OCI-LY1 (cell line): ENCODE data around the gene FBRSL1.
A peak's percentile ranks its signal among the peaks of the same experiment; 100 is the strongest.

ENCODE experiments used
- H2AFZ ChIP-seq: fragments of 200-600 bp; sonication (generic), shearing (Covaris generic); 2 replicates; pipeline ENCODE4 v1.6.0; 2014; ENCODE audit warnings: antibody characterized with exemption, mild to moderate bottlenecking, low read length
- H3F3A ChIP-seq: fragments of 200-600 bp; sonication (generic), shearing (Covaris generic); 2 replicates; pipeline ENCODE4 v1.6.0; 2014; ENCODE audit warnings: mild to moderate bottlenecking, antibody characterized with exemption, low read length, moderate library complexity; ENCODE audit not compliant: insufficient read depth
- H3K27ac ChIP-seq: fragments of 200-600 bp; sonication (generic); 2 replicates; pipeline ENCODE4 v1.5.1; 2014; ENCODE audit warnings: low read length, mixed run types, mild to moderate bottlenecking, low read depth; ENCODE audit not compliant: poor library complexity, severe bottlenecking
- H3K27me3 ChIP-seq: fragments of 200-600 bp; sonication (generic); 2 replicates; pipeline ENCODE4 v1.6.0; 2014; ENCODE audit warnings: antibody characterized with exemption, mild to moderate bottlenecking, low read length, moderate library complexity; ENCODE audit not compliant: insufficient read depth
- H3K36me3 ChIP-seq: fragments of 200-600 bp; sonication (generic); 2 replicates; pipeline ENCODE4 v1.6.1; 2014; ENCODE audit warnings: mild to moderate bottlenecking, antibody characterized with exemption, low read length, moderate library complexity, mixed read lengths; ENCODE audit not compliant: insufficient read depth
- H3K4me1 ChIP-seq: fragments of 200-600 bp; sonication (generic); 2 replicates; pipeline ENCODE4 v1.5.1; 2014; ENCODE audit warnings: mild to moderate bottlenecking, low read length, moderate library complexity; ENCODE audit not compliant: insufficient read depth, severe bottlenecking
- H3K4me2 ChIP-seq: fragments of 200-600 bp; sonication (generic), shearing (Covaris generic); 2 replicates; pipeline ENCODE4 v1.6.1; 2014; ENCODE audit warnings: low read length
- H3K4me3 ChIP-seq: fragments of 200-600 bp; sonication (generic); 2 replicates; pipeline ENCODE4 v1.5.1; 2014; ENCODE audit warnings: low read length, low read depth, mild to moderate bottlenecking, mixed read lengths; ENCODE audit not compliant: poor library complexity, severe bottlenecking
- H3K79me2 ChIP-seq: fragments of 200-600 bp; shearing (Covaris generic); 2 replicates; pipeline ENCODE4 v1.6.1; 2016; ENCODE audit warnings: mixed run types, low read length, mixed read lengths; ENCODE audit not compliant: insufficient read depth
- H3K9ac ChIP-seq: fragments of 200-600 bp; sonication (generic), shearing (Covaris generic); 2 replicates; pipeline ENCODE4 v1.6.1; 2014; ENCODE audit warnings: mild to moderate bottlenecking, low read length, mixed read lengths
- H3K9me2 ChIP-seq: fragments of 200-600 bp; sonication (generic), shearing (Covaris generic); 2 replicates; pipeline ENCODE4 v1.6.1; 2014; ENCODE audit warnings: low read depth, mild to moderate bottlenecking, low read length, mixed read lengths
- H3K9me3 ChIP-seq: fragments of 200-600 bp; shearing (Covaris generic); 2 replicates; pipeline ENCODE4 v1.6.1; 2014; ENCODE audit warnings: low read length, mixed read lengths
- H4K20me1 ChIP-seq: fragments of 200-600 bp; sonication (generic), shearing (Covaris generic); 2 replicates; pipeline ENCODE4 v1.6.0; 2016; ENCODE audit warnings: mild to moderate bottlenecking, low read length; ENCODE audit not compliant: insufficient read depth
- EZH2 ChIP-seq: fragments of 200-600 bp; sonication (generic), shearing (Covaris generic); IDR thresholded peaks from 2 replicates; pipeline ENCODE4 v1.8.0; 2017; ENCODE audit warnings: borderline replicate concordance, mixed run types, mild to moderate bottlenecking, antibody characterized with exemption, low read length, moderate library complexity, mixed read lengths
- TF ChIP-seq, protein P1 (sequence below): fragments of 200-600 bp; sonication (generic), shearing (Covaris generic); IDR thresholded peaks from 2 replicates; pipeline ENCODE4 v1.5.1; 2017; ENCODE audit warnings: mild to moderate bottlenecking, antibody characterized with exemption, low read length, moderate library complexity, mixed read lengths

FBRSL1 gene

DNA sequence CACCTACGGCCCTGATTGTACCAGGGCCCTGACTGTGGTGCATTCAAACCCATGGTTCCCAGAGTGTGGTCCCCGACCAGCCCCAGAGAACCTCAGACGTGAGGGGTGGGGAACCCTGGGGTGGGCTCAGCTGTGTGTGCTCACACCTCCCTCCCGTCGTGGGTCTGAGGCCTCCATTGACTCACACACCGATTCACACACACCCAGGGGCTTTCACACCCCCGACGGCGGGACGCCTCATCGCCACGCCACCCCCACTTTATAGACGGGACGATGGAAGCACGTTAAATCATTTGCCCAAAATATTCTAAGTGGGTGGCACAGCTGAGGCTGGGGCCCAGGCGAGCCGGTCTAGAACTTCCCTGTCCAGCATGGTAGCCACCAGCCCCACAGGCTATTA is 3.4 kb upstream of the FBRSL1 start:
- Histone ChIP-seq H3K79me2 (no peaks in the 10 kb centered on the region), H2AFZ (no peak overlapping the region), H3K4me1 (peaks cover 18% of the 10 kb centered on the region), H3K9ac (no peak overlapping the region), H3K4me3 (no peak overlapping the region), H3K9me2 (no peaks in the 10 kb centered on the region), H3K27me3 (peaks cover 24% of the 10 kb centered on the region; the same call in 1 of the 2 replicates), H3K9me3 (no peaks in the 10 kb centered on the region), H4K20me1 (no peaks in the 10 kb centered on the region), H3K4me2 (no peak overlapping the region), H3F3A (no peaks in the 10 kb centered on the region), H3K36me3 (no peaks in the 10 kb centered on the region), H3K27ac (no peak overlapping the region)
- TF ChIP-seq, protein P1, sequence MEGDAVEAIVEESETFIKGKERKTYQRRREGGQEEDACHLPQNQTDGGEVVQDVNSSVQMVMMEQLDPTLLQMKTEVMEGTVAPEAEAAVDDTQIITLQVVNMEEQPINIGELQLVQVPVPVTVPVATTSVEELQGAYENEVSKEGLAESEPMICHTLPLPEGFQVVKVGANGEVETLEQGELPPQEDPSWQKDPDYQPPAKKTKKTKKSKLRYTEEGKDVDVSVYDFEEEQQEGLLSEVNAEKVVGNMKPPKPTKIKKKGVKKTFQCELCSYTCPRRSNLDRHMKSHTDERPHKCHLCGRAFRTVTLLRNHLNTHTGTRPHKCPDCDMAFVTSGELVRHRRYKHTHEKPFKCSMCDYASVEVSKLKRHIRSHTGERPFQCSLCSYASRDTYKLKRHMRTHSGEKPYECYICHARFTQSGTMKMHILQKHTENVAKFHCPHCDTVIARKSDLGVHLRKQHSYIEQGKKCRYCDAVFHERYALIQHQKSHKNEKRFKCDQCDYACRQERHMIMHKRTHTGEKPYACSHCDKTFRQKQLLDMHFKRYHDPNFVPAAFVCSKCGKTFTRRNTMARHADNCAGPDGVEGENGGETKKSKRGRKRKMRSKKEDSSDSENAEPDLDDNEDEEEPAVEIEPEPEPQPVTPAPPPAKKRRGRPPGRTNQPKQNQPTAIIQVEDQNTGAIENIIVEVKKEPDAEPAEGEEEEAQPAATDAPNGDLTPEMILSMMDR = no peak
- no peak for TF ChIP-seq EZH2

- Histone ChIP-seq H3K4me1 (peaks cover 26% of the 10 kb centered on the region), H3K27ac (no peak overlapping the region), H3K9ac (no peak overlapping the region), H3F3A (no peaks in the 10 kb centered on the region), H3K27me3 (peaks cover 24% of the 10 kb centered on the region; the same call in 1 of the 2 replicates), H3K9me3 (no peaks in the 10 kb centered on the region), H3K4me2 (no peak overlapping the region), H3K9me2 (no peaks in the 10 kb centered on the region), H2AFZ (no peak overlapping the region), H3K4me3 (no peak overlapping the region), H3K36me3 (no peaks in the 10 kb centered on the region), H4K20me1 (no peaks in the 10 kb centered on the region), H3K79me2 (no peaks in the 10 kb centered on the region)
- TF ChIP-seq, protein P1 = no peak
- TF ChIP-seq EZH2 = no peak
Measured at GRCh38 chr12:132487311-132487741, 2.6 kb upstream of the FBRSL1 start.

- H3K27ac ChIP-seq = no peak overlapping the region
Measured at GRCh38 chr12:132488127-132489077, 1.5 kb upstream of the FBRSL1 start.

More at GRCh38 chr12:132488127-132489077, 1.5 kb upstream of the FBRSL1 start:
- Histone ChIP-seq H2AFZ (no peak overlapping the region), H3K79me2 (no peaks in the 10 kb centered on the region), H3F3A (no peaks in the 10 kb centered on the region), H3K4me1 (peaks cover 26% of the 10 kb centered on the region), H3K9me3 (no peaks in the 10 kb centered on the region), H4K20me1 (no peaks in the 10 kb centered on the region), H3K9me2 (no peaks in the 10 kb centered on the region), H3K9ac (no peak overlapping the region; the same call in 1 of the 2 replicates), H3K4me3 (peak overlapping the region; percentile 68), H3K36me3 (no peaks in the 10 kb centered on the region; the same call in 1 of the 2 replicates), H3K4me2 (peak overlapping the region; percentile 94; the same call in 1 of the 2 replicates), H3K27me3 (peaks cover 15% of the 10 kb centered on the region; the same call in 1 of the 2 replicates)
- TF ChIP-seq, protein P1 = no peak
- no peak for TF ChIP-seq EZH2
